ENCODE results near the gene SLC29A2.

- TF ChIP-seq CTCF (conservative IDR thresholded peaks at IDR 0.05 in 1 of 2, IDR thresholded peaks at IDR 0.05 in 1 of 2; ENCODE audit: extremely low read depth in 1 of 2, insufficient read depth in 1 of 2, low read depth in 1 of 2, low read length in 2 of 2) (no peak), EZH2 (IDR thresholded peaks at IDR 0.05; ENCODE audit: borderline replicate concordance, low read length) (no peak)
These were observed 53.0 kb downstream of the SLC29A2 start for GRCh38 chr11:66318600-66318970.
